Cardiac fibroblast (primary cell): ENCODE data around the gene LETM1.

Experiments used
- DNase-seq, 2 donors: peaks; one replicate each; pipeline versions ENCODE4 v3.0.0 to v3.0.0-alpha.2; 2010; ENCODE audit warnings: low read depth in 2 of 2
- H3K4me3 ChIP-seq, 2 donors: replicated peaks in 1 of 2; 1 replicate in 1 of 2; 2 replicates in 1 of 2; pipeline ENCODE4 v1.5.1; 2011; ENCODE audit warnings: low read depth in 2 of 2, low read length in 2 of 2, mild to moderate bottlenecking in 2 of 2, moderate library complexity in 1 of 2
- CTCF ChIP-seq: IDR thresholded peaks from one replicate; pipeline ENCODE4 v1.5.1; 2011; ENCODE audit warnings: low read depth, mild to moderate bottlenecking, low read length, inconsistent platforms

LETM1 gene

DNA sequence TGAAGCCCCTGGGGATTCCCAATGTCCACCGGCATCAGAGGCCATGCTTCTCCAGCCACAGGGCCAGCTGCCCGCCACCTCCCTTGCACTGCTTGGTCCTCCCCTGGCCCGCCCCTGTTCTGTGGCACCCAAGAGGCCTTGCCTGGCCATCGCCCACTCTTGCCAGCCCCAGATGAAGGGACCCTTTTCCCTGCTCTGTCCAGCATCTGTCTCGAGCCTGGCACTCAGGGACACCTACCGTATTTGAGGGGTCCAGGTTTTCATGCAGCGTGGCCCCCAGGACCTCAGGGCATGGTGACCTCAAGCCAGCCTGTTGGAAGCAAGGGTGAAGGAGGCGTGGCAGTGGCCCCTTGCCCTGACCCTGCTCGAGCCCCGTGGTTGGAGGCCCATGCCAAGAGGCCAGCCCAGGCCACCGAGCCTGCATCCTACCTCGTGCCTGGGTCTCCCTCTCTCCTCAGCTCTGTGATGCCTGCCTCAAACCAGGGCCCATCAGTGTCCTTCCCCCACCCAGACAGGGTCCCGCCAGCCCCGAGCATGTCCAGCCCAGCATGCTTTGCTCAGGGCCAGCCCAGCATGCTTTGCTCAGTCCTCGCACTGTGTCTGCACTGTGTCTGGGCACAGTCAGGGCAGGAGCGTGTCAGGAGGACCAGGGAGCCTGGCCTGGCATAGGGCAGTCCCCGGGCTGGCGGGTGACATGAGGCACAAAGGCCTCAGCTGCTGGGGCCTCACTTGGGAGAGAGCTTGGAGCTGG lies 77.1 kb downstream of the LETM1 start:
- TF ChIP-seq CTCF, result no peak
- no peak for DNase-seq
- H3K4me3 ChIP-seq, result no peak overlapping the region

DNA sequence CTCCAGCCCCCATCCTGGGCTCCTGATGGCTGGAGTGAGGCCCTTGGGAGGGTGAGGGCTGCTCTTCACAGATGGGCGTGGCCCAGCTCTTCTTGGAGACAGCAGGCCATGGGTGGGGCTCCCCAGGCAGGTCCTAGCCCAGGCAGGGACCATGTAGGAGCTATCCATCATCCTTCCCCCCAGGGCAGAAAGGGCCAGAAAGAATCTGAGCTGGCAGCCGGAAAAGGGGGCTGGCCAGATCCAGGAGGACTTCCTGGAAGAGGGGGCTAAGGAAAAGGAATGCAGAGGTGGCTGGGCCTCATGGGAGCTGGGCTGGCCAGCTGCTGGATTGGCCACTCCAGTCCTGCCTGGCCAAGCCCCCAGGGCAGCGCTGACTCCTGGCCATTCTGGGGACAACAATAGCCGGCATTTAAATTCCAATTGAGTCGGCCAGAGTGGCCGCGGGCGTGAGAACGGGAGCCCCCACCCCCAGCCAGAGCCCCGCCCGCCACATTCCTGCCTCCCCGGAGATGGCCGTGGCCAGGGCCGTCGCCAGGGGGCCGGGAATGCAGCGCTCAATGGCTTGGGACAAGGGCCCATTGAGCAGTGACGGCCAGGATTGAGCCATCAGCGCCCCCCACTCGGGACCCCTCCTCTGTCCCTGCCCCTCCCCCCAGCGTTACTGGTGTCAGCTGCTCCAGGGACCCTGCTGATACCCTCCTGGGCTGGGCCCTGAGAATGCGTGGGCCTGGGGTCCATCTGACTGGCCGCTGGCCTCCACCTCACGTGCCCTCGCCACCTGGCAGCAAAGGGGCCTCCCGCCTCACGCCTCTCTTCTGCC lies 77.9 kb downstream of the LETM1 start:
- DNase-seq, result peak in 1 of 2 donors; percentile 21
- no peak overlapping the region for H3K4me3 ChIP-seq
- peak; percentile 12 for TF ChIP-seq CTCF

GRCh38 chr4:1776521-1777161 lies 79.3 kb downstream of the LETM1 start:
- H3K4me3 ChIP-seq, result no peak overlapping the region
- no peak for TF ChIP-seq CTCF
- no peak for DNase-seq

DNA sequence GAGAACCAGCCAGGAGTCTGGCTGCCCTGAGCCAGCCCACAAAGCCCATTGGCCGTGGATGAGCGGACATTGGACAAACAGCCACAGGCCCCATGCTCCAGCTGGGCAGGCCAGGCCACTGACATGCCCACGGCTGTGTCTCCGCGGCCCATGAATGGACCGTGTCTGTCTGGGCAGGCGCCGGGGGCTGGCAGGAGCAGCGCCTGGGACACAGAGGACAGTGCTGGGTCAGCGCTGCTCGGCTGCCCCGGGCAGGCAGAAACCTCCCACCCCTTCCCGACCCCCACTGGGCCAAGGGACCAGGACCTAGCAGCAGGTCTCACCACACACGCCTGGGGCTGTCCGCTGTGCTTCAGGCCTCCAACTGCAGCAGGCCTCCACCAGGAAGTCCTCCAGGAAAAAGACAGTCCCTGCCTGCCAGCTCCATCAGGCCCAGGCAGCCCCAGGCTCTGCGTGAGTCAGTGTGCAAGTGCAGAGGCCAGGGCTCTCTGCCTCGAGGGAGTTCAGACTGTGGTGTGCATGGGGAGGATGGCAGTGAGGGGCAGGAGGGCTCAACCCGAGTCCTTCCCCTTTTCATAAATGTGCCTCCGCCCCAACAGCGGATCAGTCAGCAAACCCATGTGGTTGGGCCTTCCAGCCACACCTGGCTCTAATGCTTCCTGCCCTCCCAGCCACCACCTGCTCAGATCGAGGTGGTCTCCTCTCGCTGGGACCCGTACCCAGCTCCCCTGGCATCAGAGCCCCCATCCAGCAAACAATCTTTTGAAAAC lies 80.0 kb downstream of the LETM1 start:
- DNase-seq, result peak in 1 of 2 donors; percentile 19
- TF ChIP-seq CTCF, result no peak
- no peak overlapping the region for H3K4me3 ChIP-seq

DNA sequence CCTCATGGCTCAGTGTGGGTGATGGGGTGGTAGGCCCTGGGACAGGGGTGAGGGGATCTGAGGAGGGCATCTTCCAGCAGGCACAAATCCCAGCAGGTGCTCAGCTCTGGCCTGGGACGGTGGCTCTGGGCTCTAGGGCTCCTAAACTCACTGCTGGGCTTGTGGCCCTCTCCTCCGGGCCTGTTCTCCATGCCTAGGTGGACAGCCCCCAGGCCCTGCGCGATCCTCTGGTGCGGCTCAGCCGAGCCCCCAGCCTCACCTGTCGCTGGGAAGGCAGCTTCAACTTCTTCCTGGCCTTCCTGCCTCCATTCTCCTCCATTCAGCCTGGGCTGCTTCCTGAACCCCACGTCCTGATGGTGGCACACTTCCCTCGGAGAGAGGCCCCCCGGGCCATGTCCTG lies 82.2 kb downstream of the LETM1 start:
- DNase-seq, result no peak
- no peak for TF ChIP-seq CTCF
- no peak overlapping the region for H3K4me3 ChIP-seq

DNA sequence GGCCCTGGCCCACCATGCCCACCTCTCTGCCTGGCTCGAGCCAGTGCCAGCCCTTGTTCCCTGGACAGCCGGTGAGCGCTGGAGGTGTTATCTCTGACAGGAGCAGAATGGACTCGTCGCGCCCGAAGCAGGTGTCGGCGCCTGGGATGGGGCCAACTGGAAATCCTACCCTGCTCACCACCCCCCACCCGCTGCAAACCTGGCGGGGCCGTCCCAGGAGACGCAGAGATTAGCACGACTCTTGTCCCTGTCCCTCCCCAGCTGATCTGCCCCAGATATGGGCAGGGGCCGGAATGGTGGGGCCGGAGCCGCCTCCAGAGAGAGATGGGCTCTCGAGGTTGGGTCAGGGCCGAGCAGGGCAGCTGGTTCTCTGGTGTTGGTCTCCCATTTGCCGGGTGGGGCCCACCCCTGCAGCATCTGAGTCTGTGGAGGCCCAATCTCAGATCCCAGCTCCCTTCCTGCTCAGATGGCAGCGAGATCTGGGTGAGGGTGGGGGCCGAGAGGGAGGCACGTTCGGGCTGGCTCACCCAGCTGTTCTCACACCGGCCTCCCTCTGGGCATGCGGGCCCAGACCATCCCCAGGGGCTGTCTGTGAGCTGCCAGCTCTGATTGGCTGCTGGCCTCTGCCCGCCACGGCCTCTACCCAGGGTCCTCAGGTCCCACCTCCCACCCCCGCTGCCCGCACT lies 83.0 kb downstream of the LETM1 start:
- no peak for DNase-seq
- TF ChIP-seq CTCF, result no peak
- no peak overlapping the region for H3K4me3 ChIP-seq
